ENCODE data around the gene ZNF135. TPM values are rescaled to one million over a fixed set of nuclear protein-coding genes. Genes with fewer than 3 reads are reported as not detected.

The ZNF135 gene
- polyA plus RNA-seq, 1 of the 3 experiments (the other 2 are of a cell fraction), result 0.41 TPM

DNA sequence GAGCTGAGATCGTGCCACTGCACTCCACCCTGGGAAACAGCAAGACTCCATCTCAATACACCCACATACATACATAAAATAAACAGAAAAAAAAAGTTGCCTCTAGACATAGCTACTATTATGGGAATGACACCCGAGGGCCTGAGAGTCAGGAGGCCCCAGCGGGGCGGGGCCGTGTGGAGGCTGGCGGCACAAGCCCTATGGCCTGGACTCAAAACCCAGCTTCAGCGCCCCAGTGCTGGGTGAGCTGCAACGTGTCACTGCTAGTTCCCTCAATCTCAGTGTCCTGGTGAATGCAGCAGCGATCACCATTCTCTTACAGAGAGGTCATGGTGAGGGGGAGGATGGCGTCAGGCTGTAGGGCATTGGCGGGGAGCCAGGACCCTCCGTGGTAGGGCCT is 34.4 kb upstream of the ZNF135 start:
- no peaks in the 10 kb centered on the region for H3K9me2 ChIP-seq
- H3K9me3 ChIP-seq, result no peaks in the 10 kb centered on the region
- TF ChIP-seq, protein P1, sequence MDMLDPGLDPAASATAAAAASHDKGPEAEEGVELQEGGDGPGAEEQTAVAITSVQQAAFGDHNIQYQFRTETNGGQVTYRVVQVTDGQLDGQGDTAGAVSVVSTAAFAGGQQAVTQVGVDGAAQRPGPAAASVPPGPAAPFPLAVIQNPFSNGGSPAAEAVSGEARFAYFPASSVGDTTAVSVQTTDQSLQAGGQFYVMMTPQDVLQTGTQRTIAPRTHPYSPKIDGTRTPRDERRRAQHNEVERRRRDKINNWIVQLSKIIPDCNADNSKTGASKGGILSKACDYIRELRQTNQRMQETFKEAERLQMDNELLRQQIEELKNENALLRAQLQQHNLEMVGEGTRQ (IDR thresholded peaks at IDR 0.05; ENCODE audit: borderline replicate concordance, low read depth, low read length), result no peak
- TF ChIP-seq, protein P2, sequence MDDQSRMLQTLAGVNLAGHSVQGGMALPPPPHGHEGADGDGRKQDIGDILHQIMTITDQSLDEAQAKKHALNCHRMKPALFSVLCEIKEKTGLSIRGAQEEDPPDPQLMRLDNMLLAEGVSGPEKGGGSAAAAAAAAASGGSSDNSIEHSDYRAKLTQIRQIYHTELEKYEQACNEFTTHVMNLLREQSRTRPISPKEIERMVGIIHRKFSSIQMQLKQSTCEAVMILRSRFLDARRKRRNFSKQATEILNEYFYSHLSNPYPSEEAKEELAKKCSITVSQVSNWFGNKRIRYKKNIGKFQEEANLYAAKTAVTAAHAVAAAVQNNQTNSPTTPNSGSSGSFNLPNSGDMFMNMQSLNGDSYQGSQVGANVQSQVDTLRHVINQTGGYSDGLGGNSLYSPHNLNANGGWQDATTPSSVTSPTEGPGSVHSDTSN (IDR thresholded peaks at IDR 0.05), result no peak
- TF ChIP-seq EZH2phosphoT487 (IDR thresholded peaks at IDR 0.05; ENCODE audit: borderline replicate concordance, low read depth) (no peak), NRF1 (IDR thresholded peaks at IDR 0.05; ENCODE audit: low read depth, low read length) (no peak), MXI1 (IDR thresholded peaks at IDR 0.05; ENCODE audit: low read depth, low read length) (no peak), JUND (IDR thresholded peaks at IDR 0.05) (no peak), ELF1 (IDR thresholded peaks at IDR 0.05) (no peak)
- H3K27me3 ChIP-seq (ENCODE audit: insufficient read depth), result no peaks in the 10 kb centered on the region
- no peaks in the 10 kb centered on the region for H3K79me2 ChIP-seq (ENCODE audit: insufficient read depth)
- no peak overlapping the region for H3K4me3 ChIP-seq (ENCODE audit: low read depth in 2 of 2, low read length in 1 of 2)
- H3F3A ChIP-seq (replicated peaks; ENCODE audit: insufficient read depth), result no peaks in the 10 kb centered on the region
- no peak overlapping the region for H3K9ac ChIP-seq
- H3K27ac ChIP-seq (ENCODE audit: low read depth in 2 of 2, low read length in 1 of 2), result no peak overlapping the region
- H3K36me3 ChIP-seq (replicated peaks in 1 of 2; ENCODE audit: control insufficient read depth in 1 of 2, insufficient read depth in 2 of 2, low read length in 1 of 2), result no peaks in the 10 kb centered on the region
- no peak for DNase-seq
- ChIA-PET POLR2A (no interaction called here), CTCF (no interaction called here)
- H3K4me2 ChIP-seq, result no peak overlapping the region
- WGBS (ENCODE audit: low lambda C conversion rate), result 35% methylated on average over 11 of the region's 12 CpGs
- no peak overlapping the region for H2AFZ ChIP-seq (ENCODE audit: low read depth)
- H4K20me1 ChIP-seq (ENCODE audit: insufficient read depth), result no peaks in the 10 kb centered on the region
- no peaks in the 10 kb centered on the region for H3K4me1 ChIP-seq (ENCODE audit: control insufficient read depth in 1 of 2, insufficient read depth in 2 of 2, low read depth in 1 of 2, low read length in 1 of 2)

DNA sequence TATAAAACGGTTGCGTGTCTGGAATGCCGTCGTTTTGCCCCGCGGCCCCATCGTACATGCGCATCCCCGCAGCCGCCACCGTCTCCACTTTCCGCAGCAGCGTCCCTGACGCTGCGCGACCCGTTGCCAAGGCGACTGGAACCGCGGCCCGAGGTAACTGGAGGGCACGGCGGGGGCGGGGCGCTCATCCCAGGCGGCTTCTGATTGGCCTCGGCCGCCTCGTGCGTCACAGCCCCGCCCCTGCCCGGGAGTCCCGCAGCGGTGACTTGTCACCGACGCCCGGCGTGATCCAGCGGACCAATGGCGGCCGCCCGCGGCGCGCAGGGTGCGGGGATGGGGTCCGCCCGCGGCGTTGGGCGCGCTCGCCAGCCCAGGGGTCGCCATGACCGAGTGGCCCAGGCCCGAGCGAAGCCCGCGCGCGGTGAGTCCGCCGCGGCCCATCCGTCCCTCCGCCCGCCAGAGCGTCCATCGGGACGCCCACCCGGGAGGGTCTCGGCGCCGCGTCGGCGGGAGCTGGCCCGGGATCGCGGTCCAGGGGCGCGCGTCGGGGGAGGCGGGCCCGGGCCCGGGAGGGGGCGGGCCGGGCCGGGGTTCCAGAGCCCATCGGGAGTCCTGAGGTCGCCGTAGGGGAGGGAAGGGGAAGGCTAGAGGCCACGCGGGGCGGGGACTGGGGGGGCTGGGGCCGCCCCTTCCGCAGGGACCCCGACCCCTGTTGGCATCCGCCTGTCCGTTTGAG is 25.2 kb upstream of the ZNF135 start, which contains the start of gene ZSCAN1:
Gene ZSCAN1 (plus strand): TSS at position 285 of the 736 bp plus-strand sequence. CDS start 3,812 bp downstream, outside the sequence.
- WGBS (ENCODE audit: low lambda C conversion rate), result 35% methylated on average over 28 of the region's 101 CpGs
- Histone ChIP-seq H3K27me3 (ENCODE audit: insufficient read depth) (no peaks in the 10 kb centered on the region), H3K9me2 (no peaks in the 10 kb centered on the region), H3K36me3 (replicated peaks in 1 of 2; ENCODE audit: control insufficient read depth in 1 of 2, insufficient read depth in 2 of 2, low read length in 1 of 2) (no peaks in the 10 kb centered on the region), H3F3A (replicated peaks; ENCODE audit: insufficient read depth) (no peaks in the 10 kb centered on the region), H3K4me3 (ENCODE audit: low read depth in 2 of 2, low read length in 1 of 2) (peak within 1 kb of the TSS in 1 of 2 experiments; percentile 29; a peak in 1 of 4 replicates), H3K9ac (no peak within 1 kb of the TSS), H4K20me1 (ENCODE audit: insufficient read depth) (no peaks in the 10 kb centered on the region), H3K4me1 (ENCODE audit: control insufficient read depth in 1 of 2, insufficient read depth in 2 of 2, low read depth in 1 of 2, low read length in 1 of 2) (no peaks in the 10 kb centered on the region), H3K79me2 (ENCODE audit: insufficient read depth) (no peaks in the 10 kb centered on the region), H3K27ac (ENCODE audit: low read depth in 2 of 2, low read length in 1 of 2) (no peak within 1 kb of the TSS), H2AFZ (ENCODE audit: low read depth) (no peak within 1 kb of the TSS), H3K9me3 (no peaks in the 10 kb centered on the region), H3K4me2 (no peak within 1 kb of the TSS)
- POLR2A ChIA-PET, result no interaction called here
- DNase-seq, result peak; percentile 92
- CTCF ChIA-PET, result no interaction called here
- TF ChIP-seq, protein P3, sequence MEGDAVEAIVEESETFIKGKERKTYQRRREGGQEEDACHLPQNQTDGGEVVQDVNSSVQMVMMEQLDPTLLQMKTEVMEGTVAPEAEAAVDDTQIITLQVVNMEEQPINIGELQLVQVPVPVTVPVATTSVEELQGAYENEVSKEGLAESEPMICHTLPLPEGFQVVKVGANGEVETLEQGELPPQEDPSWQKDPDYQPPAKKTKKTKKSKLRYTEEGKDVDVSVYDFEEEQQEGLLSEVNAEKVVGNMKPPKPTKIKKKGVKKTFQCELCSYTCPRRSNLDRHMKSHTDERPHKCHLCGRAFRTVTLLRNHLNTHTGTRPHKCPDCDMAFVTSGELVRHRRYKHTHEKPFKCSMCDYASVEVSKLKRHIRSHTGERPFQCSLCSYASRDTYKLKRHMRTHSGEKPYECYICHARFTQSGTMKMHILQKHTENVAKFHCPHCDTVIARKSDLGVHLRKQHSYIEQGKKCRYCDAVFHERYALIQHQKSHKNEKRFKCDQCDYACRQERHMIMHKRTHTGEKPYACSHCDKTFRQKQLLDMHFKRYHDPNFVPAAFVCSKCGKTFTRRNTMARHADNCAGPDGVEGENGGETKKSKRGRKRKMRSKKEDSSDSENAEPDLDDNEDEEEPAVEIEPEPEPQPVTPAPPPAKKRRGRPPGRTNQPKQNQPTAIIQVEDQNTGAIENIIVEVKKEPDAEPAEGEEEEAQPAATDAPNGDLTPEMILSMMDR (IDR thresholded peaks at IDR 0.05), result no peak
- TF ChIP-seq MXI1 (IDR thresholded peaks at IDR 0.05; ENCODE audit: low read depth, low read length) (no peak), GABPA (IDR thresholded peaks at IDR 0.05; ENCODE audit: low read depth) (no peak), FOXM1 (IDR thresholded peaks at IDR 0.05; ENCODE audit: low read depth) (no peak), ELF1 (IDR thresholded peaks at IDR 0.05) (no peak), MEF2A (IDR thresholded peaks at IDR 0.05; ENCODE audit: borderline replicate concordance, low read depth) (no peak), CHD2 (IDR thresholded peaks at IDR 0.05; ENCODE audit: low read length, partially characterized antibody) (no peak), SIN3A (IDR thresholded peaks at IDR 0.05; ENCODE audit: borderline replicate concordance, low read depth, low read length) (no peak), EP300 (IDR thresholded peaks at IDR 0.05; ENCODE audit: borderline replicate concordance in 1 of 2, low read depth in 1 of 2, low read length in 1 of 2) (no peak), RXRA (IDR thresholded peaks at IDR 0.05; ENCODE audit: borderline replicate concordance, low read depth) (no peak), RAD21 (IDR thresholded peaks at IDR 0.05; ENCODE audit: low read length) (no peak)
- TF ChIP-seq, protein P4, sequence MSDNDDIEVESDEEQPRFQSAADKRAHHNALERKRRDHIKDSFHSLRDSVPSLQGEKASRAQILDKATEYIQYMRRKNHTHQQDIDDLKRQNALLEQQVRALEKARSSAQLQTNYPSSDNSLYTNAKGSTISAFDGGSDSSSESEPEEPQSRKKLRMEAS (IDR thresholded peaks at IDR 0.05; ENCODE audit: low read depth), result no peak
- TF ChIP-seq, protein P1 (IDR thresholded peaks at IDR 0.05; ENCODE audit: borderline replicate concordance, low read depth, low read length), result no peak
- TF ChIP-seq, protein P5, sequence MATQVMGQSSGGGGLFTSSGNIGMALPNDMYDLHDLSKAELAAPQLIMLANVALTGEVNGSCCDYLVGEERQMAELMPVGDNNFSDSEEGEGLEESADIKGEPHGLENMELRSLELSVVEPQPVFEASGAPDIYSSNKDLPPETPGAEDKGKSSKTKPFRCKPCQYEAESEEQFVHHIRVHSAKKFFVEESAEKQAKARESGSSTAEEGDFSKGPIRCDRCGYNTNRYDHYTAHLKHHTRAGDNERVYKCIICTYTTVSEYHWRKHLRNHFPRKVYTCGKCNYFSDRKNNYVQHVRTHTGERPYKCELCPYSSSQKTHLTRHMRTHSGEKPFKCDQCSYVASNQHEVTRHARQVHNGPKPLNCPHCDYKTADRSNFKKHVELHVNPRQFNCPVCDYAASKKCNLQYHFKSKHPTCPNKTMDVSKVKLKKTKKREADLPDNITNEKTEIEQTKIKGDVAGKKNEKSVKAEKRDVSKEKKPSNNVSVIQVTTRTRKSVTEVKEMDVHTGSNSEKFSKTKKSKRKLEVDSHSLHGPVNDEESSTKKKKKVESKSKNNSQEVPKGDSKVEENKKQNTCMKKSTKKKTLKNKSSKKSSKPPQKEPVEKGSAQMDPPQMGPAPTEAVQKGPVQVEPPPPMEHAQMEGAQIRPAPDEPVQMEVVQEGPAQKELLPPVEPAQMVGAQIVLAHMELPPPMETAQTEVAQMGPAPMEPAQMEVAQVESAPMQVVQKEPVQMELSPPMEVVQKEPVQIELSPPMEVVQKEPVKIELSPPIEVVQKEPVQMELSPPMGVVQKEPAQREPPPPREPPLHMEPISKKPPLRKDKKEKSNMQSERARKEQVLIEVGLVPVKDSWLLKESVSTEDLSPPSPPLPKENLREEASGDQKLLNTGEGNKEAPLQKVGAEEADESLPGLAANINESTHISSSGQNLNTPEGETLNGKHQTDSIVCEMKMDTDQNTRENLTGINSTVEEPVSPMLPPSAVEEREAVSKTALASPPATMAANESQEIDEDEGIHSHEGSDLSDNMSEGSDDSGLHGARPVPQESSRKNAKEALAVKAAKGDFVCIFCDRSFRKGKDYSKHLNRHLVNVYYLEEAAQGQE (IDR thresholded peaks at IDR 0.05; ENCODE audit: low read depth, low read length), result no peak

Measured in SK-N-SH (cell line).